Psoas muscle (tissue), 8 donors: Measurements from ENCODE around the gene ARMC10. TPM values are rescaled to one million over a fixed set of nuclear protein-coding genes. Genes with fewer than 3 reads are reported as not detected.

Experiments
- ATAC-seq, 4 donors: fragments of 200-7000 bp; cut with Tn5 transposase; one replicate each; pipeline ENCODE4 v1.9.1; 2020; ENCODE audit warnings: moderate library complexity in 3 of 4, mild to moderate bottlenecking in 2 of 4
- DNase-seq, 2 donors: peaks; one replicate each; pipeline ENCODE4 v3.0.0-alpha.2; 2020
- H3K27ac ChIP-seq: fragments of 200-600 bp; one replicate; pipeline ENCODE4 v1.8.0; 2022
- H3K27me3 ChIP-seq, 3 donors: fragments of 200-600 bp in 1 of 3; one replicate each; pipeline versions ENCODE4 v1.6.1 to v1.8.0; 2013 to 2022; ENCODE audit warnings: low read length in 2 of 3, mild to moderate bottlenecking in 2 of 3, moderate library complexity in 1 of 3; ENCODE audit not compliant: insufficient read depth in 3 of 3
- H3K36me3 ChIP-seq, 2 donors: fragments of 200-600 bp in 1 of 2; one replicate each; pipeline versions ENCODE4 v1.6.1 to v1.8.0; 2013 to 2022; ENCODE audit warnings: low read depth in 1 of 2, mild to moderate bottlenecking in 1 of 2, moderate library complexity in 1 of 2; ENCODE audit not compliant: insufficient read depth in 1 of 2
- H3K4me1 ChIP-seq: fragments of 200-600 bp; one replicate; pipeline ENCODE4 v1.8.0; 2022
- H3K4me3 ChIP-seq: fragments of 200-600 bp; one replicate; pipeline ENCODE4 v1.8.0; 2022; ENCODE audit warnings: mild to moderate bottlenecking
- H3K9me3 ChIP-seq: fragments of 200-600 bp; one replicate; pipeline ENCODE4 v1.8.0; 2022
- WGBS, 3 donors: extraction: QIAGEN DNeasy Blood & Tissue Kit; methylation state at CpG; one replicate each; pipeline versions ENCODE4 v1.1.6 to v1.1.7; 2013; 5-methylcytosine and 5-hydroxymethylcytosine counted together
- intact Hi-C, 2 donors: fragments of 100-400 bp; cut with DNase I; formaldehyde crosslinking; loops; one replicate each; pipeline versions ENCODE4 v1.11.0 to v1.14.2; 2022
- polyA plus RNA-seq, 3 donors: library from polyadenylated mRNA; stranded (reverse); fragments of 200-250 nt; gene quantifications; one replicate each; pipeline ENCODE4 v1.2.3, GENCODE V29; 2013
- total RNA-seq, 4 donors: library from RNA; stranded (reverse); fragmentation: NEBNext Ultra II Directional in 2 of 4; extraction: Animal tissue kit (Norgen Biotek cat#: 25700) in 2 of 4; gene quantifications; one replicate each; pipeline versions ENCODE4 v1.2.1 to v1.2.4, GENCODE V29; 2021 to 2023
- TF ChIP-seq, protein P1 (sequence below): fragments of 200-600 bp; IDR thresholded peaks from one replicate; pipeline ENCODE4 v1.8.0; 2022; ENCODE audit warnings: antibody characterized with exemption
- donor health status: healthy with polysubstance abuse.
- donor health status: DM: no; HTN: no; CAD: no; lungs with moderate emphysema.
- donor health status: Bipolar disorder and iron deficiency.
- donor health status: healthy.
- donor health status: DM: yes; HTN: yes; CAD: no.
- donor health status: DM: no; HTN: no; CAD: no.
- donor health status: DM: no; HTN: no; CAD: no.
- donor health status: DM: yes; HTN: yes; CAD: no.

ARMC10 gene
- total and polyA plus RNA-seq, 7 donors, result 12.6 to 26.0 (median 23.9) TPM

- Histone ChIP-seq H3K4me1 (no peaks in the 10 kb centered on the region), H3K27ac (no peak overlapping the region), H3K36me3 (peaks cover 3 to 48% of the 10 kb centered on the region in 2 donors), H3K9me3 (no peaks in the 10 kb centered on the region), H3K4me3 (no peak overlapping the region), H3K27me3 (no peaks in the 10 kb centered on the region)
- WGBS, 3 donors, result 73 to 89% (median 84%) methylated on average over 2 of the region's 2 CpGs
- TF ChIP-seq, protein P1, sequence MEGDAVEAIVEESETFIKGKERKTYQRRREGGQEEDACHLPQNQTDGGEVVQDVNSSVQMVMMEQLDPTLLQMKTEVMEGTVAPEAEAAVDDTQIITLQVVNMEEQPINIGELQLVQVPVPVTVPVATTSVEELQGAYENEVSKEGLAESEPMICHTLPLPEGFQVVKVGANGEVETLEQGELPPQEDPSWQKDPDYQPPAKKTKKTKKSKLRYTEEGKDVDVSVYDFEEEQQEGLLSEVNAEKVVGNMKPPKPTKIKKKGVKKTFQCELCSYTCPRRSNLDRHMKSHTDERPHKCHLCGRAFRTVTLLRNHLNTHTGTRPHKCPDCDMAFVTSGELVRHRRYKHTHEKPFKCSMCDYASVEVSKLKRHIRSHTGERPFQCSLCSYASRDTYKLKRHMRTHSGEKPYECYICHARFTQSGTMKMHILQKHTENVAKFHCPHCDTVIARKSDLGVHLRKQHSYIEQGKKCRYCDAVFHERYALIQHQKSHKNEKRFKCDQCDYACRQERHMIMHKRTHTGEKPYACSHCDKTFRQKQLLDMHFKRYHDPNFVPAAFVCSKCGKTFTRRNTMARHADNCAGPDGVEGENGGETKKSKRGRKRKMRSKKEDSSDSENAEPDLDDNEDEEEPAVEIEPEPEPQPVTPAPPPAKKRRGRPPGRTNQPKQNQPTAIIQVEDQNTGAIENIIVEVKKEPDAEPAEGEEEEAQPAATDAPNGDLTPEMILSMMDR, result no peak
- intact Hi-C loops, result no loop called here
- DNase-seq (no peak), ATAC-seq (no peak)
Observed at GRCh38 chr7:103117465-103117864, 42.5 kb downstream of the ARMC10 start.

DNA sequence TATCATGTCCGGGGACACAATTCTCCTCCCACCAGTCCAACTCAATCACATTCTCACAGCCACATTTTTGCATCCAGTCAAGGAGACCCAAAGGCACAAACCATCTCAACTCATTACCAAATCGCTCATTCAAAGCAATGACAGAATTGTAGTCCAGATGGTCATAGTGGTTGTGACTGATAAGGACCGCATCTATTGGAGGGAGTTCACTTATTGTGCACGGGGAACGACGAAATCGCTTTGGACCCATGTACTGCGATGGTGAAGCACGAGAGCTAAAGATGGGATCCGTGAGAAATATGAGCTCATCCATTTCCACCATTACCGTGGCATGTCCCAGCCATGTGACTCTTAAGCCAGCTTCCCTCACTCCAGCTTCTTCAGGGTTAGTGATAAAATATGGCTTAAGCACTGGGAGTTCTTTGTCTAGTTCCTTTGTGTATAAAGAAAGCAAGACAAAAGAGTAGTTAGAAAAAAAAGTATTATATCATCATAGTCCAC, 44.9 kb downstream of the ARMC10 start:
- H3K4me3 ChIP-seq, result no peak overlapping the region
- 92 to 95% (median 93%) methylated on average over 11 of the region's 11 CpGs for WGBS, 3 donors
- H3K9me3 ChIP-seq, result no peaks in the 10 kb centered on the region
- ATAC-seq, result no peak
- intact Hi-C loops, result no loop called here
- no peak for DNase-seq
- H3K27ac ChIP-seq, result no peak overlapping the region
- no peaks in the 10 kb centered on the region for H3K4me1 ChIP-seq
- H3K27me3 ChIP-seq, result no peaks in the 10 kb centered on the region
- H3K36me3 ChIP-seq, result peaks cover 3 to 53% of the 10 kb centered on the region in 2 donors
- TF ChIP-seq, protein P1, result no peak

DNA sequence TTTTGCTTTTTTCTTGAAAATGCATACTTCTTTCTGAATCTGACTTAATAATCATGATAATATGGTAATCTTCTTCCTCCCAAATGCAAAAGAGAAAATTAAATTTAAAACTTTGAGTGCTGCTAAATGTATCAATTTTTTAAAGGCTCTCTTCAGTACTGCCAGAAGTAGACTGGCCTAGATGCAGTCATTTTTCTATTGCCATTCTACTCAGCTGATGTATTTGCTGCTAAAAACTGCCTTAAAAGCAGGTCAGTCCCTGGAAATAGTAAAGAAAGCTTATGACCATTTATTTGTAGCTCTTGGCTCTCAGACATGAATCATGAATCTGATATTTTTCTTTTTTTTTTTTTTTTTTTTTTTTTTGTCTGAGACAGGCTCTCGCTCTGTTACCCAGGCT, 45.4 kb downstream of the ARMC10 start:
- H3K9me3 ChIP-seq, result no peaks in the 10 kb centered on the region
- ATAC-seq (no peak), DNase-seq (no peak)
- 89 to 100% (median 95%) methylated on average over 1 of the region's 1 CpG for WGBS, 3 donors
- TF ChIP-seq, protein P1, result no peak
- no peak overlapping the region for H3K4me3 ChIP-seq
- intact Hi-C loops, result no loop called here
- no peaks in the 10 kb centered on the region for H3K4me1 ChIP-seq
- no peak overlapping the region for H3K27ac ChIP-seq
- peaks cover 3 to 53% of the 10 kb centered on the region in 2 donors for H3K36me3 ChIP-seq
- no peaks in the 10 kb centered on the region for H3K27me3 ChIP-seq

- Histone ChIP-seq H3K9me3 (no peaks in the 10 kb centered on the region), H3K36me3 (peaks cover 3 to 59% of the 10 kb centered on the region in 2 donors), H3K4me3 (no peak overlapping the region), H3K27ac (no peak overlapping the region), H3K27me3 (no peaks in the 10 kb centered on the region), H3K4me1 (no peaks in the 10 kb centered on the region)
- intact Hi-C loops, result no loop called here
- ATAC-seq, result no peak
- DNase-seq, result no peak
- TF ChIP-seq, protein P1, result no peak
Observed at GRCh38 chr7:103121641-103122040, 46.7 kb downstream of the ARMC10 start.

GRCh38 chr7:103123529-103123928, 48.6 kb downstream of the ARMC10 start:
- no peak overlapping the region for H3K4me3 ChIP-seq
- WGBS, 3 donors, result 63 to 81% (median 67%) methylated on average over 3 of the region's 3 CpGs
- DNase-seq (no peak), ATAC-seq (no peak)
- intact Hi-C loops, result no loop called here
- H3K4me1 ChIP-seq, result no peaks in the 10 kb centered on the region
- H3K27ac ChIP-seq, result no peak overlapping the region
- no peaks in the 10 kb centered on the region for H3K9me3 ChIP-seq
- no peaks in the 10 kb centered on the region for H3K27me3 ChIP-seq
- TF ChIP-seq, protein P1, result no peak
- peaks cover 3 to 70% of the 10 kb centered on the region in 2 donors for H3K36me3 ChIP-seq
